Measurements from ENCODE around the gene PAM. TPM values are rescaled to one million over a fixed set of nuclear protein-coding genes. Genes with fewer than 3 reads are reported as not detected.
"Not testable (repeated sequence)": the region's sequence is repeated elsewhere in the genome, so short reads cannot be mapped to it uniquely, and the experiment has no call there.

Gene PAM
- total RNA-seq, 2 donors from 2014 or later = 2,512 to 4,531 TPM

- Histone ChIP-seq H3K4me1 (no peaks in the 10 kb centered on the region), H3K27me3 (no peaks in the 10 kb centered on the region), H3K27ac (no peak overlapping the region), H3K9me3 (no peaks in the 10 kb centered on the region), H3K4me3 (no peak overlapping the region), H3K36me3 (no peaks in the 10 kb centered on the region)
- peak; percentile 28 to 76 for TF ChIP-seq CTCF (IDR thresholded peaks at IDR 0.05)
- DNase-seq (ENCODE audit: low spot score) = no peak
Observed at GRCh38 chr5:103041071-103041676, 286.1 kb downstream of the PAM start.

GRCh38 chr5:103046706-103047105, 291.6 kb downstream of the PAM start:
- H3K27ac ChIP-seq; H3K4me1 ChIP-seq; H3K9me3 ChIP-seq; H3K4me3 ChIP-seq; H3K36me3 ChIP-seq; H3K27me3 ChIP-seq; DNase-seq (ENCODE audit: low spot score): not testable (repeated sequence)

GRCh38 chr5:103057208-103058130, 302.4 kb downstream of the PAM start:
- no peaks in the 10 kb centered on the region for H3K36me3 ChIP-seq
- H3K4me1 ChIP-seq = no peaks in the 10 kb centered on the region
- no peaks in the 10 kb centered on the region for H3K9me3 ChIP-seq
- TF ChIP-seq CTCF (IDR thresholded peaks at IDR 0.05) = no peak
- no peak overlapping the region for H3K27ac ChIP-seq
- no peak overlapping the region for H3K4me3 ChIP-seq
- DNase-seq (ENCODE audit: low spot score) = no peak
- no peaks in the 10 kb centered on the region for H3K27me3 ChIP-seq

- Histone ChIP-seq H3K4me1 (no peaks in the 10 kb centered on the region), H3K36me3 (no peaks in the 10 kb centered on the region), H3K9me3 (no peaks in the 10 kb centered on the region), H3K27ac (no peak overlapping the region), H3K4me3 (no peak overlapping the region), H3K27me3 (no peaks in the 10 kb centered on the region)
- no peak for DNase-seq (ENCODE audit: low spot score)
- no peak for TF ChIP-seq CTCF (IDR thresholded peaks at IDR 0.05)
Observed at GRCh38 chr5:103059525-103059924, 304.4 kb downstream of the PAM start.

- Histone ChIP-seq H3K36me3 (no peaks in the 10 kb centered on the region), H3K4me3 (no peak overlapping the region), H3K9me3 (no peaks in the 10 kb centered on the region), H3K4me1 (no peaks in the 10 kb centered on the region), H3K27me3 (no peaks in the 10 kb centered on the region), H3K27ac (no peak overlapping the region)
- TF ChIP-seq CTCF (IDR thresholded peaks at IDR 0.05) = no peak
- no peak for DNase-seq (ENCODE audit: low spot score)
Observed at GRCh38 chr5:103060424-103060954, 305.4 kb downstream of the PAM start.

- no peak overlapping the region for H3K27ac ChIP-seq
- H3K4me1 ChIP-seq = no peaks in the 10 kb centered on the region
- no peaks in the 10 kb centered on the region for H3K36me3 ChIP-seq
- H3K27me3 ChIP-seq = no peaks in the 10 kb centered on the region
- H3K4me3 ChIP-seq = no peak overlapping the region
- no peaks in the 10 kb centered on the region for H3K9me3 ChIP-seq
- DNase-seq (ENCODE audit: low spot score) = no peak
- no peak for TF ChIP-seq CTCF (IDR thresholded peaks at IDR 0.05)
Observed at GRCh38 chr5:103066326-103066725, 311.2 kb downstream of the PAM start.

- H3K36me3 ChIP-seq; H3K27me3 ChIP-seq; DNase-seq (ENCODE audit: low spot score); H3K4me1 ChIP-seq; H3K4me3 ChIP-seq; H3K27ac ChIP-seq: not testable (repeated sequence)
- H3K9me3 ChIP-seq = peaks cover 0 to 19% of the 10 kb centered on the region in 2 donors
Observed at GRCh38 chr5:103073500-103073899, 318.4 kb downstream of the PAM start.
